Activated naive CD8-positive, alpha-beta T cell treated with anti-CD3 and anti-CD28 coated beads, Interleukin-2, amount 10 ng/mL, durations not matched to agents 7 days and 5 days (primary cell): ENCODE measurements around the gene CBLN3. TPM values are rescaled to one million over a fixed set of nuclear protein-coding genes. Genes with fewer than 3 reads are reported as not detected.

ENCODE experiments used
- ATAC-seq: fragments of 150-1000 bp; cut with Tn5 transposase; one replicate; pipeline ENCODE4 v1.10.0; 2021; ENCODE audit warnings: low read depth, moderate library complexity
- POLR2A ChIA-PET: fragments of 350-600 bp; sonication (Branson Sonifier 250); formaldehyde crosslinking; loops from one replicate; lab custom pipeline; 2021; ENCODE audit warnings: antibody characterized with exemption; lab: Charles Lee
- DNase-seq: peaks from one replicate; pipeline ENCODE4 v3.0.0; 2021
- H3K27ac Mint-ChIP-seq: one replicate; pipeline ENCODE4 v1.8.0; 2022; ENCODE audit warnings: mild to moderate bottlenecking, mixed read lengths
- H3K27me3 Mint-ChIP-seq: one replicate; pipeline ENCODE4 v1.8.0; 2022; ENCODE audit warnings: mild to moderate bottlenecking, moderate library complexity, mixed read lengths
- H3K36me3 Mint-ChIP-seq: one replicate; pipeline ENCODE4 v1.8.0; 2021; ENCODE audit warnings: mild to moderate bottlenecking, mixed read lengths
- H3K4me1 Mint-ChIP-seq: one replicate; pipeline ENCODE4 v1.8.0; 2021; ENCODE audit warnings: mixed read lengths
- H3K4me3 Mint-ChIP-seq: one replicate; pipeline ENCODE4 v1.8.0; 2022; ENCODE audit warnings: mild to moderate bottlenecking, moderate library complexity, mixed read lengths
- H3K9me3 Mint-ChIP-seq: one replicate; pipeline ENCODE4 v1.8.0; 2021; ENCODE audit warnings: mixed read lengths
- total RNA-seq, 2 experiments: library from RNA; stranded (reverse); gene quantifications; one replicate each; pipeline ENCODE4 v1.2.3, GENCODE V29; 2021

CBLN3 gene
- total RNA-seq, 2 experiments from 2014 or later, result 3.2 to 3.8 TPM

- H3K4me3 Mint-ChIP-seq, result no peak overlapping the region
Observed at GRCh38 chr14:24377126-24377525, 52.3 kb downstream of the CBLN3 start.

More at GRCh38 chr14:24377126-24377525, 52.3 kb downstream of the CBLN3 start:
- no peak overlapping the region for H3K27ac Mint-ChIP-seq
- H3K27me3 Mint-ChIP-seq, result peaks cover 9% of the 10 kb centered on the region
- ATAC-seq (no peak), DNase-seq (no peak)
- POLR2A ChIA-PET, result interaction anchor here (0.6 to 1.3 kb wide), 2 partner anchors 40 to 226 kb away, joined by 3 to 6 read pairs; no protein-coding TSS in a partner anchor
- H3K4me1 Mint-ChIP-seq, result peaks cover 5% of the 10 kb centered on the region
- no peaks in the 10 kb centered on the region for H3K9me3 Mint-ChIP-seq
- no peaks in the 10 kb centered on the region for H3K36me3 Mint-ChIP-seq

Other genes starting within 250 kb of the CBLN3 start
- 10 to 100 TPM; 32.2 to 33.0 TPM for gene IPO4, start 240.9 kb downstream of the CBLN3 start, total RNA-seq
- gene TM9SF1, start 234.2 kb downstream of the CBLN3 start, total RNA-seq, result 10 to 100 TPM; 28.9 to 29.6 TPM
- under 1 TPM; 0.43 to 0.53 TPM for gene TSSK4, start 224.0 kb downstream of the CBLN3 start, total RNA-seq
- gene CHMP4A, start 216.2 kb downstream of the CBLN3 start, total RNA-seq, result 10 to 100 TPM; 93.6 to 97.8 TPM
- gene MDP1, start 213.6 kb downstream of the CBLN3 start, total RNA-seq, result 10 to 100 TPM; 11.9 to 15.4 TPM
- 100 to 1,000 TPM; 179 to 196 TPM for gene NEDD8, start 197.3 kb downstream of the CBLN3 start, total RNA-seq
- 10 to 100 TPM; 76.6 to 82.2 TPM for gene GMPR2, start 196.7 kb downstream of the CBLN3 start, total RNA-seq
- gene TINF2, start 187.0 kb downstream of the CBLN3 start, total RNA-seq, result 100 to 1,000 TPM; 122 to 124 TPM
- gene TGM1, start 166.5 kb downstream of the CBLN3 start, total RNA-seq, result 1 to 10 TPM; 5.7 to 5.8 TPM
- gene RABGGTA, start 158.1 kb downstream of the CBLN3 start, total RNA-seq, result 10 to 100 TPM; 42.1 to 48.8 TPM
- gene DHRS1, start 129.9 kb downstream of the CBLN3 start, total RNA-seq, result 10 to 100 TPM; 36.0 to 41.9 TPM
- gene NOP9, start 129.8 kb downstream of the CBLN3 start, total RNA-seq, result 10 to 100 TPM; 28.7 to 31.1 TPM
- 10 to 100 TPM; 33.7 to 34.8 TPM for gene CIDEB, start 121.7 kb downstream of the CBLN3 start, total RNA-seq
- gene LTB4R2, start 119.5 kb downstream of the CBLN3 start, total RNA-seq, result 10 to 100 TPM; 19.4 to 21.2 TPM
- 10 to 100 TPM; 27.0 to 27.8 TPM for gene LTB4R, start 118.2 kb downstream of the CBLN3 start, total RNA-seq
- gene ADCY4, start 94.6 kb downstream of the CBLN3 start, total RNA-seq, result 1 to 10 TPM; 4.4 to 6.3 TPM
- gene RIPK3, start 89.7 kb downstream of the CBLN3 start, total RNA-seq, result 10 to 100 TPM; 41.1 to 43.7 TPM
- not detected for gene NFATC4, start 61.5 kb downstream of the CBLN3 start, total RNA-seq
- under 1 TPM; 0.34 to 0.42 TPM for gene NYNRIN, start 30.7 kb downstream of the CBLN3 start, total RNA-seq
- gene KHNYN, start 286 bp upstream of the CBLN3 start, total RNA-seq, result 100 to 1,000 TPM; 104 to 105 TPM
- gene SDR39U1, start 13.1 kb upstream of the CBLN3 start, total RNA-seq, result 10 to 100 TPM; 75.7 to 79.5 TPM
- under 1 TPM; 0.33 to 0.51 TPM for gene CMA1, start 78.6 kb upstream of the CBLN3 start, total RNA-seq
- gene CTSG, start 146.6 kb upstream of the CBLN3 start, total RNA-seq, result not detected
- 1 to 10 TPM; 4.9 to 5.7 TPM for gene GZMH, start 180.0 kb upstream of the CBLN3 start, total RNA-seq
- gene GZMB, start 204.5 kb upstream of the CBLN3 start, total RNA-seq, result 100 to 1,000 TPM; 195 to 217 TPM